MM.1S (cell line): ENCODE results near the gene CHRNA4.

Experiments used
- DNase-seq: peaks from one replicate; pipeline ENCODE4 v3.0.0-alpha.2; 2015
- H2AFZ ChIP-seq: fragments of 300-600 bp; sonication (generic); 2 replicates; pipeline ENCODE4 v1.6.0; 2016; ENCODE audit warnings: antibody characterized with exemption, low read length
- H3F3A ChIP-seq: fragments of 300-600 bp; sonication (generic); 2 replicates; pipeline ENCODE4 v1.6.1; 2016; ENCODE audit warnings: mild to moderate bottlenecking, antibody characterized with exemption, low read length, moderate library complexity, mixed read lengths; ENCODE audit not compliant: insufficient read depth
- H3K27ac ChIP-seq: fragments of 300-600 bp; sonication (generic); 2 replicates; pipeline ENCODE4 v1.5.1; 2016; ENCODE audit warnings: mild to moderate bottlenecking, low read length
- H3K27me3 ChIP-seq: fragments of 300-600 bp; sonication (generic); replicated peaks from 2 replicates; pipeline ENCODE4 v1.6.0; 2016; ENCODE audit warnings: low read length; ENCODE audit not compliant: insufficient read depth
- H3K36me3 ChIP-seq: fragments of 300-600 bp; sonication (generic); replicated peaks from 2 replicates; pipeline ENCODE4 v1.6.1; 2016; ENCODE audit warnings: mild to moderate bottlenecking, low read length, mixed read lengths; ENCODE audit not compliant: insufficient read depth
- H3K4me1 ChIP-seq: fragments of 300-600 bp; sonication (generic); 2 replicates; pipeline ENCODE4 v1.6.1; 2016; ENCODE audit warnings: low read length, mixed read lengths
- H3K4me2 ChIP-seq: fragments of 300-600 bp; sonication (generic); 2 replicates; pipeline ENCODE4 v1.6.0; 2016; ENCODE audit warnings: low read depth, low read length
- H3K4me3 ChIP-seq: fragments of 300-600 bp; sonication (generic); 2 replicates; pipeline ENCODE4 v1.5.1; 2016; ENCODE audit warnings: low read length, mixed read lengths
- H3K79me2 ChIP-seq: fragments of 300-600 bp; sonication (generic); 2 replicates; pipeline ENCODE4 v1.6.1; 2016; ENCODE audit warnings: mixed run types, low read length, mixed read lengths
- H3K9ac ChIP-seq: fragments of 300-600 bp; sonication (generic); 2 replicates; pipeline ENCODE4 v1.6.1; 2016; ENCODE audit warnings: low read length, mixed read lengths
- H3K9me2 ChIP-seq: fragments of 300-600 bp; sonication (generic); replicated peaks from 2 replicates; pipeline ENCODE4 v1.6.1; 2016; ENCODE audit warnings: mild to moderate bottlenecking, low read length, mixed read lengths; ENCODE audit not compliant: insufficient read depth
- H3K9me3 ChIP-seq: fragments of 300-600 bp; sonication (generic); replicated peaks from 2 replicates; pipeline ENCODE4 v1.6.1; 2016; ENCODE audit warnings: mild to moderate bottlenecking, low read length, mixed read lengths; ENCODE audit not compliant: insufficient read depth
- H4K20me1 ChIP-seq: fragments of 300-600 bp; sonication (generic); 2 replicates; pipeline ENCODE4 v1.6.1; 2016; ENCODE audit warnings: mild to moderate bottlenecking, low read length, moderate library complexity, mixed read lengths; ENCODE audit not compliant: insufficient read depth
- EZH2 ChIP-seq: fragments of 300-600 bp; sonication (generic); optimal IDR thresholded peaks from 2 replicates; pipeline ENCODE3; 2017; ENCODE audit warnings: low read depth, mild to moderate bottlenecking, antibody characterized with exemption, low read length, mixed read lengths
- EZH2phosphoT487 ChIP-seq: fragments of 300-600 bp; sonication (generic); IDR thresholded peaks from 2 replicates; pipeline ENCODE4 v1.6.1; 2018; ENCODE audit warnings: antibody characterized with exemption, low read length
- TF ChIP-seq, protein P1 (sequence below): fragments of 300-600 bp; sonication (generic); IDR thresholded peaks from 2 replicates; pipeline ENCODE4 v1.5.1; 2016; ENCODE audit warnings: antibody characterized with exemption, low read length, mixed read lengths

The CHRNA4 gene

DNA sequence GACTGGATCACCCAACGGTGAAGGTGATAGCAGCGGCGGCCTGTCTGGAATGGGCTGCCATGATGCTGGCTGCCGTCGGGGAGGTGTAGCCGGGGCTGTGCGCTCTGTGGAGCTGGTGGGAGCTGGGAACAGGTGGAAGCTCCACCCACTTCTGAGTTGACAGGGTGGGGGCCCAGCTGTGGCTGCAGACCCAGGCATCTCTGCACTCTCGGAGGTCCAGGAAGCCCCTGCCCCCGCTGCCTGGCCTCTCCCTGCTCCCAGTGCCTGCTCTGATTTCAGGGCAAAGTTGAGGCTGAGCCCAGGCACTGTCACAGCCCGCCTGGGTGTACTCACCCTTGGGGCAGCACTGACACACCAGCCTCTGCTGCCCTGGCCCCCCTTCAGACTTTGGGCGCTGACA, 18.1 kb upstream of the CHRNA4 start:
- Histone ChIP-seq H3F3A (no peaks in the 10 kb centered on the region), H3K9ac (no peak overlapping the region), H3K27me3 (peaks cover 83% of the 10 kb centered on the region), H3K4me1 (no peaks in the 10 kb centered on the region), H3K27ac (no peak overlapping the region), H3K4me2 (no peak overlapping the region), H4K20me1 (no peaks in the 10 kb centered on the region), H2AFZ (no peak overlapping the region), H3K9me2 (no peaks in the 10 kb centered on the region), H3K4me3 (no peak overlapping the region), H3K9me3 (no peaks in the 10 kb centered on the region), H3K36me3 (no peaks in the 10 kb centered on the region), H3K79me2 (no peaks in the 10 kb centered on the region)
- DNase-seq, result no peak
- TF ChIP-seq, protein P1, sequence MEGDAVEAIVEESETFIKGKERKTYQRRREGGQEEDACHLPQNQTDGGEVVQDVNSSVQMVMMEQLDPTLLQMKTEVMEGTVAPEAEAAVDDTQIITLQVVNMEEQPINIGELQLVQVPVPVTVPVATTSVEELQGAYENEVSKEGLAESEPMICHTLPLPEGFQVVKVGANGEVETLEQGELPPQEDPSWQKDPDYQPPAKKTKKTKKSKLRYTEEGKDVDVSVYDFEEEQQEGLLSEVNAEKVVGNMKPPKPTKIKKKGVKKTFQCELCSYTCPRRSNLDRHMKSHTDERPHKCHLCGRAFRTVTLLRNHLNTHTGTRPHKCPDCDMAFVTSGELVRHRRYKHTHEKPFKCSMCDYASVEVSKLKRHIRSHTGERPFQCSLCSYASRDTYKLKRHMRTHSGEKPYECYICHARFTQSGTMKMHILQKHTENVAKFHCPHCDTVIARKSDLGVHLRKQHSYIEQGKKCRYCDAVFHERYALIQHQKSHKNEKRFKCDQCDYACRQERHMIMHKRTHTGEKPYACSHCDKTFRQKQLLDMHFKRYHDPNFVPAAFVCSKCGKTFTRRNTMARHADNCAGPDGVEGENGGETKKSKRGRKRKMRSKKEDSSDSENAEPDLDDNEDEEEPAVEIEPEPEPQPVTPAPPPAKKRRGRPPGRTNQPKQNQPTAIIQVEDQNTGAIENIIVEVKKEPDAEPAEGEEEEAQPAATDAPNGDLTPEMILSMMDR, result no peak
- TF ChIP-seq EZH2 (no peak), EZH2phosphoT487 (no peak)

DNA sequence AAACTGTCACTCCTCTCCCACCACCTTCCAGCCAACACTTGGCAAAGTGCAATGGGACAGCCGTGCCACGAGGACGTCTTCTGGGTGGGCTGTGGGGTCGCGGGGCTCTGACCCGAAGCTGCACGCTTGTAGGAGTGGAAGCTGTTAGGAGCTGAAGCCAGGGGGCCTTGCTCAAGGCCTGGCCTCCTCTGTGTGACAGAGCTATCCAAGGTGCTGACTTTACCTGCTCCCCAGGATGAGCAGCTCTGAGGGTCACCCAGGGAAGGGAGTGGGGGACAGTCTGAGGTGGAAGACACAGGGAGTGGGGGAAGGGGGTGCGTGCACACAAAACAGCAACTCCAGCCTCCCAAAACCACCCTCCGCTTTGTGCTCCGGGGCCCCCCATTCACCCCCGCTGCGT, 17.5 kb upstream of the CHRNA4 start:
- no peaks in the 10 kb centered on the region for H3K79me2 ChIP-seq
- H3K4me2 ChIP-seq, result no peak overlapping the region
- no peak overlapping the region for H3K9ac ChIP-seq
- H3F3A ChIP-seq, result no peaks in the 10 kb centered on the region
- peaks cover 84% of the 10 kb centered on the region for H3K27me3 ChIP-seq
- H3K36me3 ChIP-seq, result no peaks in the 10 kb centered on the region
- H3K27ac ChIP-seq, result no peak overlapping the region
- H3K4me3 ChIP-seq, result no peak overlapping the region
- H4K20me1 ChIP-seq, result no peaks in the 10 kb centered on the region
- TF ChIP-seq EZH2phosphoT487 (no peak), EZH2 (no peak)
- TF ChIP-seq, protein P1, result no peak
- no peaks in the 10 kb centered on the region for H3K4me1 ChIP-seq
- DNase-seq, result no peak
- no peak overlapping the region for H2AFZ ChIP-seq
- H3K9me2 ChIP-seq, result no peaks in the 10 kb centered on the region
- no peaks in the 10 kb centered on the region for H3K9me3 ChIP-seq

DNA sequence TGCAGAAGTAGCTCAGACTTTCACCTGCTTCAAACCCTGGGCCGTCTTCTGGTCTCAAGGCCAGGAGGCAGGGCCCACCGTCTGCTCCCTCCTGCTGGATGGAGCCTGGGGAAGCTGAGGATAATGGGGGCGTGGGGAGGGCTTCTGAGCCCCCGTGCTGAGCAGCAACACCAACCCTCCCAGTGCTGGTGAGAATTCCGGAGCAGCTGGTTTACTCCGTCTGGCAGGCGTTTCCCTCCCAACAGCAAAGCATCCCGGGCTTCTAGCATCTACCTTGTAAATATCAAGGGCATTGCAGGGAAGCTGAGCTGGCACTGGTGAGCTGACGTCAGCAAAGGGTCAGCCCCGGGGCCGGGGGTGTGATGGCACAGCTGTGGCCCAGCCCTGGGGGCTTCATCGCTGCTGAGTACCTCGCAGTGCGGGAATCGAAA, 16.8 kb upstream of the CHRNA4 start:
- H3K4me2 ChIP-seq, result no peak overlapping the region
- H3K4me1 ChIP-seq, result no peaks in the 10 kb centered on the region
- H3K27me3 ChIP-seq, result peaks cover 84% of the 10 kb centered on the region
- H2AFZ ChIP-seq, result no peak overlapping the region
- no peaks in the 10 kb centered on the region for H3K36me3 ChIP-seq
- H3K9me2 ChIP-seq, result no peaks in the 10 kb centered on the region
- no peaks in the 10 kb centered on the region for H3K79me2 ChIP-seq
- no peaks in the 10 kb centered on the region for H3K9me3 ChIP-seq
- no peak overlapping the region for H3K27ac ChIP-seq
- no peaks in the 10 kb centered on the region for H3F3A ChIP-seq
- no peak overlapping the region for H3K4me3 ChIP-seq
- DNase-seq, result no peak
- no peaks in the 10 kb centered on the region for H4K20me1 ChIP-seq
- H3K9ac ChIP-seq, result no peak overlapping the region
- TF ChIP-seq, protein P1, result no peak
- TF ChIP-seq EZH2 (no peak), EZH2phosphoT487 (no peak)
